NK-92 (cell line): ENCODE measurements around the gene CFAP74.
"Not testable (repeated sequence)": the region's sequence is repeated elsewhere in the genome, so short reads cannot be mapped to it uniquely, and the experiment has no call there.

Source experiments
- DNase-seq: peaks from one replicate; lab custom pipeline; 2025; ENCODE audit not compliant: unreplicated experiment; lab: John Stamatoyannopoulos, UW

The CFAP74 gene

DNA sequence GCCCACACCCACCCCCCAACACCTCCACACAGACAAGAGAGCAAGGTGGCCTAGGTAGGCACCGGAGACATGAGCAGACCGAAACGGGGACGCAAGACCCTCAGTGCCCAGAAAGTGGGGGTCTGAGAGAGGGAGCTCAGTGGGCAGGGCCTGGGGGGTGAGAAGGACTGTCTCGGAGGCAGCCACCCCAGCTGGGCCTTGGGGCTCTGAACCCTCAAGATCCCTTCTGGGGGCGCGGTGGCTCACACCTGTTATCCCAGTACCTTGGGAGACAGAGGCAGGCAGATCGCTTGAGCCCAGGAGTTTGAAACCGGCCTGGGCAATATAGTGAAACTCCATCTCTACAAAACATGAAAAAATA, 103.6 kb downstream of the CFAP74 start:
- no peak for DNase-seq

DNA sequence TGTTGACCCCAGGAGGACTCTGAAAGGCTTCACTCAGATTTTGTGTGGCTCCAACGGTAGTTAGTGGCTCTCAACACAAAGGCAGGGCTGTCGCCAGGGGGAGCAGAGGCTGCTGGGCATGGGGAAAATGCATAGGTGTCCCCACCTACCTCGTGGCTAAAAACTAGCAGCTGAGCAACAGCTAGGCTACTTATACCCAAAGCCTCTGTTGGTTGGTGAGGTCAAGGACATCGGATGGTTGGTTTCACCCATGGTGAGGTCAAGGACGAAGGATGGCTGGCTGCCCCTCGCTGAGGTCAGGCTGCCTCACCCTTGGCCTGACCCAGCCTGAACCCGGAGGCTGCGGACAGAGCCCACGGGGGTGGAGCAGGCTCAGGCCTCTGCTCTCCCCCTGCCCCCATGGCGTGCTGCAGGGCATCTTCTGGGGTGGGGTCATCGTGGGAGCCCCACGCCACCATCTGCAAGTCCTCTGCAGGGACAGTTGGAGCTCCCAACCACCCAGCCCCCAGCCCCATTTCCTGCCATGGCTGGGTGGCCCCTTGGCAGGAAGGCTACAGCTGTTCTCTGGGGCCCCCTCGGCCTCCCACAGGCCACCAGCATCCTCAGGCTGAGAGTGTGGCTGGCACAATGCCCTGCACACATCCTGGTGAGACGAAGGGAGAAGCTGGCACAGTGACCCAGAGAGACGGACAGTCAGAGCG, 104.2 kb downstream of the CFAP74 start:
- no peak for DNase-seq

DNA sequence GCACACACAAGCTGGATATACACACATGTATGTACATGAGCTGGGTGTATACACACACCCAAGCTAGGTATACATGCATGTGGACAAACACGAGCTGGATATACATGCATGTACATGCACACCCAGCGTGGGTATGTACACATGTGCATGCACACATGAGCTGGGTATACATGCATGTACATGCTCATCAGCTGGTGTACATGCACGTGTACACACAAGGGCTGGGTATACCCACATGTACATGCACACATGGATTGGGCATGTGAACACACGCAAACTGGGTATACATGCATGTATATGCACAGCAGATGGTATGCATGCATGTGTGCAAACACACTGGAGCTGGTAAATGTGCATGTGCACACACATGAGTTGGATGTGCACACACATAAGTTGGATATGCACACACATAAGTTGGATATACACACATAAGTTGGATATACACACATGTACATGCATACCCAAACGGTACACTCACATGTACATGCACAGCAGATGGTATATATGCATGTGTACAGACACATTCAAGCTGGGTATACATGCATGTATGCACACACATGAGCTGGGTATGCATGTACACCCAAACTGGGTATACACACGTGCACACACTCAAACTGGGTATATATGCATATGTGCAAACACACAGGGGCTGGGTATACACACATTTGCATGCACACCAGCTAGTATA, 105.2 kb downstream of the CFAP74 start:
- no peak for DNase-seq

DNA sequence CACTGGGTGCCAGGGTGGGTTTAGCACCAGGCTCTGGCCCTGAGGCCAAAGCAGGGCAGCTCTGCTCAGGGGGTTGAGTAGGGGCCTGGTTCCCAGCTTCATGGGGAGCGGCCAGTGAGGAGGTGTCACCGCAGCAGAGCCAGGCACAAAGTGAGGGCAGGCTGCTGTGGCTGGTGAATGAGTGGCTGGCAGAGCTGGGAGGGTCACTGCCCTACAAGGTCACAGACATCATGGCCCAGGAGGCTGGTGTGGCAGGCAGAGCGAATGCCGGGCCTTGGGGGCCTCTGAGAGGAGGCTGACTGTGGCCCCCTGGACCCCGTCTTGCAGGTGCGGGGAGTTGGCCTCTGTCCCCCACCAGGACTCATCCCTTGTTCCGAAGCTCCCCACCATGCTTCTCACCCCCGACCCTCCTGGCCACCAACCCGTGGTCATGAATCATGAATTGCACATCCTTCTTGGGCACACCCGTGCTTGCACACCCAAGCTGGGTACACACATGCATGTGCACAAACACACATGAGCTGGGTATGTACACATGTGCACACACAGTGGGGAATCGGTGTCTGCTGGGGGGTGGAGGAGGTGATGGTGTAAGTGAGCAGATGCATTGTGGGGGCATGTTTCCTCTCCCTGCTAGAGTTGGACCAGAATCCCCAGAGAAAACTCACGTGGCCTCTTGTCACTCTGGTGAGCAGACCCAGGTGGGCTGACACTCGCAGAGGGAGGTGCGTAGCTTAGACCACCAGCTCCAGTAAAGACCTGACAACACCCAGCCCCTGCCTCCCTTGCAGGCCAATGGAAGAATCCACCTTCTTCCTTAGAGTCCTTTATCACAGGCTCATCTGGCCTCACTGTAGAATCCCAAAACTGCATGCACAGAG, 107.9 kb downstream of the CFAP74 start:
- DNase-seq: no peak

DNA sequence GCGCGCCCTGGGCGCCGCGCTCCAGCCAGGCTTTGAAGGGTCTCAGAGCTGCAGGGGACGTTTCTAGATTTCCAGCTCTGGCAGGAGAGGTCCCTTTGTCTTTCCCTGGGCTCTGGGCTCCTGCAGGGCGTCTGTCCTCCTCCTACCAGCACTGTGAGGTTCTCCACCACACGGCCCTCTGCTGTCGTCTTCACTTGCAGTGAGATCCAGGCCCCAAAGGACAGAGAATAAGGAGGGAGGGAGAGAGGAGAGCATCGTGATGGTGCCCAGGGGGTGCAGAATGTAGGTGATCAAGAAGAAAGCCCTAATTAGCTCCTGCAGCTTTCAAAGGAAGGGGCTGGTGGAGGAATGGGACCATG, 108.5 kb downstream of the CFAP74 start:
- DNase-seq: no peak

DNA sequence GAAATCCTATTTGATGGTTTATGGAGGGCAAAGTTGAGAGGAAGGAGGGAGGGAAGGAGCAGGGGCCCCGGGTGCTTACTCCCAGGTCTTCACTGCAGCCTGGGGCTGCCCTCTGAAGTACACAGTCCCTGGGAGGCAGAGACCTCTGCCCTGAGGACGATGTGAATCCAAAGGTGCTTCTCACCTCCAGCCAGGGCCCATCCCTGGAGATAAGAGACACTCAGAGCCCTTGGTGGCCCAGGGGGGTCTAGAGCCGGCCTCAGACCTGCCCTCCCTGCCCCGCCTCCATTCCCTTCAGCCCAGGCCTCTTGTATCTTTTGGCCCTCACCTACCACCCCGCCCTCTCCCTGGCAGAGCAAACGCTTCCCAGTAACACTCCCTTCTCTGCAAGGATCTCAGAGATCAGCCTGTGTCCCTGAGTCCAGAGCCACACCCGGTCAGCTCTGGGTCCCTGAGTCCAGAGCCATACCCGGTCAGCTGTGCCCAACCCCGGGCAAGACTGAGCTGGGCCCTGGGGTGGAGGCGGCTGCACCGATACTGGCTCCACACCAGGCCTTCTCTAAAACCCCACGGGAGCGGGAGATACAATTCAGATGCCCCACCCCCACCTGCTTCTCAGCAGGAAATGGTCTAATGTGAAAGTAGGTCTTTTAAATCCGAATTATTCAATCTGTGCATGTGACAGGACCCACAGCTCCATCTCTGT, 109.1 kb downstream of the CFAP74 start:
- DNase-seq: no peak

DNA sequence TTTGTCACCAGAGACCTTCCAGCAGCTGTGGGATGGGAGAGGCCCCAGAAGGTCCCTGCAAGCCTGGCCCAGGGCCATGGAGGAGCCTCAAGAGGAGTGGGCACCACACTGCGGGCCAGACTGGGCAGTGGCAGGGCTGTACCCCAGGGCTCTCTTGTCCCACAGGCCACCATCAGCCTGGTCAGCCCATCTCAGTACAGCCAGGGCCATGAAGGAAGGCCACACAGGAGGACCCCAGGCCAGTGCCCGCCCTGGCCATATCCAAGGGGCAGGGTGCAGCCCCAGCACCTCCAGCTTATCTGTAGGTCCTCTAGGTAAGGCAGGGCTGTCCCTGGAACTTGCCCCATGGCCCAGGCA, 109.6 kb downstream of the CFAP74 start:
- DNase-seq: no peak

DNA sequence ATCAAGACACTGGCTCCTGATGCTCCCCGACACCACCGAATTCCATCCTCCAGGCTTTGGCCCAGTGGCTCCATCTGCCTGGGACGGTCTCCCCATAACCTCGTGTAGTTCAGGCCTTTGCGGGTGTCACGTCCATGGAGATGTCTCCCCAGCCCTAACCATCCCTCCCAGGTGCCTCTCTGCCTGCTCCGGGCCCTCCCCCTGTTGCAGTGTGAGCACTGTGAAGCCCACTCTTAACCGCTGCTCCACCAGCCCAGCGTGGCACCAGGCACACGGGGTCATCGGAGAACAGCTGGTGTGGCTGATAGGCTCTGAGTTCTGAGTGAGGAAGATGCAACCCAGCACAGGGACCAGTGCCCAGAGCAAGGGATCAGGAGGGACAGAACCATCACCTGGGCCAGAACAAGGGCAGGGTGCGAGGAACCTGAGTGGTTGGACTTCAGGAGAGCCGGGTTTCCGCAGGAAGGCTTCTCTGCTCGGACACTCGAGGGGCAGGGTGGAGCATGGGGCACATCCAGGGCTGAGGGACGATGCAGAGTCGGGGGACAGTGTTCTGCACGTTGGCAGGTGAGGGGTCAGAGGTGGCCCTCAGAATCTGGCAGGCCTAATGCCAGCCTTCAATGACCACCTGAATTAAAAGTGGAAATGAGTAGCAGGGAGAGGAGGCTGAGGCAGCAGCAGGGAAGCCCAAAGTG, 110.1 kb downstream of the CFAP74 start:
- no peak for DNase-seq

DNA sequence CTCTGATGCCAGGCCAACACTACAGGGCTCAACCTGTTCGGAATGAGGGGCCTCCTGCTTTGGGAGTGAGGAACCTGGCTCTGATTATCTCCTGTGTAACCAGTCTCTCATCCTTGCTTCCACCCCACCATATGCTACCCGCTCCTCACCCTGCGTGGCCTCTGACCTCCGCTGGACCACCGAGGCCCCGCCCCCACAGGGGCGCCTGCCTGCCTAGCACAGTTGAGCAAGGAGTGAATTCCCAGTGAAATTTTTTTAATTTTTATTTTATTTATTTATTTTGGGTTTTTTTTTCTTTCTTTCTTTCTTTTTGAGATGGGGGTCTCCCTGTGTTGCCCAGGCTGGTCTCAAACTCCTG, 110.8 kb downstream of the CFAP74 start:
- DNase-seq: no peak

DNA sequence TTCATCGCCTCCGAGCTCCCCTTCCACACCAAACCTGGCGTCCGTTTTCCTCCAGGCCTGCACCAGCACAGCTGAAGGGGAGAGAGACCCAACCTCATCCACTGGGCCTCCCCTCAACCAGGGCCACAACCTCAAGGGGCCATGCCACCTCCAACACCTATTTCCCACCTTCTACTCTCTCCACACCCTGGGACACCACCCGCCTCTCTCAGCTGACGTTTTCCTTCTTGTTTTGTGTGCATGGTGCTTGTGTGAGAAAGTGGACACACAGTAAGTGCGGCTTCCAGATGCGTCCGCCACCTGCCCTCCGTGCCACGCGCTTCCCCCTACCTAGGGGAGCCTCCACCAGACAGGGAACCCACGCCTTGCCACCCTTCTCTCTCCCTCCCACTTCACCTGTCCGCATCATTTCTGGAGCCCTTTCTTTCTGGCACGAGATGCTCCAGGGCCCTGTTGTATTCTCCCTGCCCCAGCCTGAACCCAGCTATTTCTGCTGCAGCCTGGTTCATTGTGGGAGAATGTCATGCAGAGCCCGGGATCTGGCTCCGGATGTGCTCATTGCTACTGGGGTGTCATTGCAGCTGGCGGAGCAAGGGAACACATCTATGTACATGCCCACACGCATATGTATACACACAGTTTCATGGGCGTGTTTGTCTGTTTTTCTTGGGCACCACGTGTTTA, 111.4 kb downstream of the CFAP74 start:
- DNase-seq: no peak

DNA sequence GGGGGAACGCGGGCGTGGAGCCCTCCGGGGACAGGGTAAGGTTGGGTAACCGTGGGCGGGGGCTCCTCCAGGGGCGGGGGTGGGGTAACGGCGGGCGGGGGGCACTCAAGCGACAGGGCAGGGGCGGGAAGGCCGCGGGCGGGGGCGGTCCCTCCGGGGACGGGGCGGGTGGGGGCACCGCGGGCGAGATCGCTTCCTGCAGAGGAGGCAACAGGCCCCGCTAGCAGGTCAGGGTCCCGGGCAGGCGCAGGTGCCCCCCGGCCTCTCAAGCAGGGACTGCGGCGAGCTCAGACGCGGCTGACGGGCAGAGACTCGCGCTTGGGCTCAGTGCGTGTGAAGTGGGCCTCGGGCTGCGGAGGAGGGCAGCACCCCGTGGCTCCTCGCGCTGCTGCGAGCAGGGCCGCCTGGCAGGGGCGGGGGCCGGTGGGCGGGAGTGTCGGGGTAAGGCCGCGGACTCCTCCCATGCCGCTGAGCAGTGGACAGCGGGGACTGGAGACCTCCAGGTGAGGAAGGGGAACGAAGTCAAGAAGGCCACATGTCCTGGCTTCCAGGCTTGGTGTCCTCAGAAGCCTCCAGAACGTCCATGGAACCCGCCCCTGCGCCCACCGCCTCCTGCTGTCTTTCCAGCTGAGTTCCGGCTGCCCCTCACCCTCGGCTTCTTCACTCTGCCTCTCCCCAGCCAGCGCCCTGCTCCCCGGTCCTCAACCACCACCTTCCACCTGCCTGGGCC, 112.1 kb downstream of the CFAP74 start:
- DNase-seq: peak; percentile 35

DNA sequence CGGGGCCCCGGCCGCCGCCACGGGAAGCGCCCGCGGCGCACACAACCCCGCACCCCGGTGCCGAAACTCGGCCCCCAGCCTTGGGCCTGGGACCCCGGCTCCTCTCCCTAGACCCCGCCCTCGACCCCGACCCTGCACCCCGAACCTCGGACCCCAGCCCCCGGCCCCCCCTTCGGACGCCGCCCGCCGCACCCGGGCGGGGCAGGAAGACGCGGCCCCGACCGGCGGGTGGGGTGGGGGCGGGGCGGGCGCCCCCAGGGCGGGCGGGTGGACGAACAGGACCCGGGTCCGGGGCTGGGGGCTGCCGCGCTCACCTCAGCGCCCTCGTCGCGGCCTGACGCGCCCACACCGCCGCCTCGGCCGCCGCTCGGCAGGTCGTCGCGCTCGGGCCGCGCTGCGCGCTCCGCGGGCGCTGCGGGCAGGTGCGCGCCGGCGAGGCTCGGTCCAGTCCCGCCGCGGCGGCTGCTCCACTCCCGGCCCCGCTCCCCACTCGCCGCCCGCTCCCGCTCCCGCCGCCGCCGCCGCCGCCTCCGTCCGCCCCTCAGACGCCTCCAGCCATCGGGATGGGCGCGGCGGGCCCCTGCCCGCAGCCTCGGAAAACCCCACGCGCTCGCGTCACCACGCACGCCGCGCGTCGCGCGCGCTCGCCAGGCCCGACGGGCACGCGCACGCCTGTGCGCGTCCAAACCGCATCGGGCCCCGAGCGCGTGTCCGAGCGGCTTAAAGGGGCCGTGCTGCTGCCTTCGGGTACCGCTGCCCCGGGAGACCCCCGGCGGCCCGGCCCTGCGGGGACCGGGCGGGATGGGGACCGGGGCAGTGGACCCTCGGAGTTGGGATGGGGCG, 112.9 kb downstream of the CFAP74 start, which contains the start of gene GNB1:
Gene GNB1, minus strand, starts transcription at position 582 of the 843 bp plus-strand sequence. CDS start 65,634 bp downstream, outside the sequence.
- DNase-seq: peak; percentile 18

DNA sequence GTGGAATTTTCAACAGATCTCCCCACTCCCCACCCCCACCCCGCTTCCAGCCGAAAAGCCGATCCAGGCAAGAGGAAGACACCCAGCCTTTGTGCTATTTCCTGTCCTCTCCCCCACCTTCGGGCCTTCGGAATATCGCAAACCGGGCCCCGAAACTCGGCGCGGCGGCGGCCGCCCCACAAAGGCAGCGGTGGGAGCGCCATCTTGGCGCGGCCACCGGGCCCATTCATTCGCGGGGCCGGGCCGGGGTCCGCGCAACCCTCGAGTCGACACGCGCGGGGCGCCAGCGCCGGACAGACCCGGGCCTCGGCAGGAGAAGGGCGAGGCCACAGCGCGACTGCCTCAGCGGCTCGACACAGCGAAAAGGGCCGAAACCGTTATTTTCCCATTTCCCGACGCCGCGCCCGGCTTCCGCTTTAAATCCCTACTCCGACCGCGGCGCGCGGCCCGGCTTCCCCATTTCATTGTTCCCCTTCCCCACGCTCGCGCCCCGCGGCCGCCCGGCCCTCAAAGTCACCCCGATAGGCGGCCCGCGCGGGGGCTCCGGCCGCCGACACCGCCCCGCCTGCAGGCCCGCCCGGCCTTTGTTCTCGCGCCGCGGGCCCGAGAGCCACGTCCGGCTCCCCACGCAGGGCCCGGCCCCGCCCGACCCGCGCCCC, 113.6 kb downstream of the CFAP74 start:
- DNase-seq: no peak

DNA sequence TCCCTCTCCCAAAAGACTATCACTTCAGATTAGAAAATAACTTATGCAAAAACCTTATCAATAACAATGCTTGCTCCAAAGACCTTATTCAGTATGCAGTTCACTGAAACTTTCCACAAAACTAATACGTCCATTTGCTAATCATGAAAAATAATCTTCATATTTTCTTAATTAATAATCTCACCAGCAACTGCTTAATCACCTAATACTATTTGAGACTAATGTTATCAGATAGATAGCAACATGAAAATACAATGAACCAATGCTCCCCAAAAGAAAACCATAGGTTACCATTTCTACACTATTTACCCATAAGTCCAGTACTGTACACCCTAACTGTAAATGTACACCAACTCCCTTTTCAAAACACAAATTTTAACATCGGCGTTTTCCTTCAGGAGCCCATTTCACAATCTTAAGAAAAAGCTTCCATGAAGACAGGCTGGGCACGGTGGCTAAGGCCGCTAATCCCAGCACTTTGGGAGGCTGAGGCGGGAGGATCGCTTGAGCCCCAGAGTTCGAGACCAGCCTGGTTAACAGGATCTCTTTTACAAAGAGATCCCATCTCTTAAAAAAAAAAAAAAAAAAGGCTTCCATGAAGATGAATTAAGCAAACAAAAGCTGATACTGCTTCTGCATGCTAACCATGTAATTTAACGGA, 114.4 kb downstream of the CFAP74 start:
- DNase-seq: no peak

DNA sequence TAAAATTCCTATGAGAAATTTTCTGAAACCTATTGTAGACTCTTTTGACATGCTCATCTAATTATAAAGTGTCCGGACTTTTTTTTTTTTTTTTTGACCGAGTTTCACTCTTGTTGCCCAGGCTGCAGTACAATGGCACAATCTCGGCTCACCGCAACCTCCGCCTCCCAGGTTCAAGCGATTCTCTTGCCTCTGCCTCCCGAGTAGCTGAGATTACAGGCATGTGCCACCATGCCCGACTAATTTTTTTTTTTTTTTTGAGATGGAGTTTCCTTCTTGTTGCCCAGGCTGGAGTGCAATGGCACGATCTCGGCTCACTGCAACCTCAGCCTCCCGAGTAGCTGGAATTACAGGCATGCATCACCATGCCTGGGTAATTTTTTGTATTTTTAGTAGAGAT, 119.7 kb downstream of the CFAP74 start:
- not testable (repeated sequence) for DNase-seq

DNA sequence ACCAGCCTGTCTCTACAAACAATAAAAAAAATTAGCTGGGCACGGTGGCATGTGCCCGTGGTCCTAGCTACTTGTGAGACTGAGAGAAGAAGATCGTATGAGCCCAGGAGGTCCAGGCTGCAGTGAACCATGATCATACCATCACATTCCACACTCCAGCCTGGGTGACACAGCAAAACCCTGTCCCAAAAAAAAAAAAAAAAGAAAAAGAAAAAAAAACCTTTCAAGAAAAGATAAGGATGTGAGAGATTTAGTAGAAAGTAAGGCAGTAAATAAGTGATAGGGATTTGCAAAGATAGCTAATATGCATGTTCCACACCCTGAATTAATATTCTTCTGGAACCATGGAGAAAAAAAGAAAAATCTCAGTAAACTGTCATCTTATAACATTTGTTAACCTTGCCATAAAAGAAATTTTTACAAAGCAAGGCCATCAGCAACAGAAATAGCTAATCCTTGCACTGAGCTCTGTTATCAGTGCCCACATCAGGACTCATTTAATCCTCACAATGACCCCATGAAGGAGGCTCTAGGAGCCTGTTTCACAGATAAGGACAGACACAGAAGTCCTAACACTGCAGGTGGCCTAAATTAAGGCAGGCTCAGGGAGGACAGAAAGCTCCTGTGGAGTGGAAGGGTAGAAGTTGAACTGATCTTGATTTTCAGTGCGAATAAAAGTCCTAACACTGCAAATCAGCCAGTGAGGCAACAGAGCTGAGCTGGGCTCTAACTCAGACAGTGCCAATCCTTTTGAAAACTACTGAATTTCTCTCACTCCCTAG, 120.3 kb downstream of the CFAP74 start:
- DNase-seq: no peak

DNA sequence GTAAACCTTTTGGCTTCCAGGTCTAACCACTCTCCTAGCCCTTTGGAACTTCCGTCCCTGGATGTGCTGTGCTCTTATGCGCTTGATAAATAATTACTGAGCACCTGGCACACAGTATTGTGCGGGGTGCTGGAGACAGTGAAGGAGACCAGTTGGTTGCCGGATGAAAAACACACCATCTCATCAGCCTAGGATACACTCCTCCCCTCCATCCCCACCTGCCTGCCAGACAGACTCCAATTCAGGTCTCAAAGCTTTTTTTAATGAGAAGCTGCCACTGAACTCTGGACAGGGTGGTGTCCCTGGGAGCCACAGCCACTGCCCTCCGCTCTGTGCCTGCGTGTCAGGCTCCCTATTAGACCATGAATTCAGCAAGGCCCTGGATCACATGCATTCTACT, 121.9 kb downstream of the CFAP74 start:
- no peak for DNase-seq
